GM18526 (cell line): ENCODE results near the gene CIDEC.

Experiments used
- POLR2A ChIP-seq: IDR thresholded peaks from 3 replicates; pipeline ENCODE4 v1.6.1; 2011; ENCODE audit not compliant: insufficient read length; ENCODE audit errors: extremely low read depth

The CIDEC gene

GRCh38 chr3:9859530-9860025, 20.5 kb downstream of the CIDEC start:
- TF ChIP-seq POLR2A = no peak

DNA sequence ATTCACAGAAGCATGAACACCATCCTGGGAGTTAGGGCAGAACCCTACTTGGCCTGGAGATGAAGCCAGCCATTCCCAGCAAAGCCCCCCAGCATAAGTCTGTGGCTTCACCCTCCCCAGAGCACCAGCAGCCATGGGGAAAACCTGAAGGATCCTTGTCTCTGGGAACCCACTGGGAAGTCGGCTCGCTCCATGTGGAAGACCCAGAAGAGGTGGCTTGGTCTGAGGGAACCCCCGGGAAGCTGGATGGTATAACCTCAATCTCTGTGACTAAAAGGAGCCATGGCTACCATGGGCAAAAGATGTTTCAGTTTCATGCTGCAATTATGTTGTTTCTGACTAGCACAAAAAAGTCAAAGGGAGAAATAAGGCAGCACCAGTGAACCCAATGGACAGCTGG, 24.5 kb downstream of the CIDEC start:
- no peak for TF ChIP-seq POLR2A

DNA sequence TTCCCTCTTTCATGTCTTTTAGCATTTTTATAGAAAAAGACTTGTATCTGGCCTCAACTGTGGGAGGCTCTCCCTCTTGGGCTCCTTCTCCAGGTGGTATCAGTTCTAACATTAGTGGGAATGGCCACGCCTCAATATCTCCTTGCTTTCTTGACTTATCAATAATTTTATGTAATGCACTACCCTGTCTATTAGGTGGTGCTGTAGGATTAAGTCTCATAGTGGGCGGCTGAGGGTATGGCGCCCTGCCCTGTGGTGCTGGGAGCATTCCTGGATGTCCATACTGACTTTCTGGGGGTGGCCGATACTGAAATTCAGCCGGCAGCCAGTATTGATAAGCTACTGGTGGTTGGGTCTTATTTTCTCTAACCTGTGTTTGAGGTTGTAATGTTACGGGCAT, 27.5 kb downstream of the CIDEC start:
- TF ChIP-seq POLR2A = no peak

GRCh38 chr3:9846931-9847488, 33.0 kb downstream of the CIDEC start:
- no peak for TF ChIP-seq POLR2A

- no peak for TF ChIP-seq POLR2A
Measured at GRCh38 chr3:9846231-9846630, 33.8 kb downstream of the CIDEC start.

- peak; percentile 84 for TF ChIP-seq POLR2A
Measured at GRCh38 chr3:9843715-9844438, 36.2 kb downstream of the CIDEC start, which contains the start of gene RPUSD3. RPUSD3 (minus strand) TSS chr3:9844008; CDS start chr3:9843990, 18 bp downstream.

DNA sequence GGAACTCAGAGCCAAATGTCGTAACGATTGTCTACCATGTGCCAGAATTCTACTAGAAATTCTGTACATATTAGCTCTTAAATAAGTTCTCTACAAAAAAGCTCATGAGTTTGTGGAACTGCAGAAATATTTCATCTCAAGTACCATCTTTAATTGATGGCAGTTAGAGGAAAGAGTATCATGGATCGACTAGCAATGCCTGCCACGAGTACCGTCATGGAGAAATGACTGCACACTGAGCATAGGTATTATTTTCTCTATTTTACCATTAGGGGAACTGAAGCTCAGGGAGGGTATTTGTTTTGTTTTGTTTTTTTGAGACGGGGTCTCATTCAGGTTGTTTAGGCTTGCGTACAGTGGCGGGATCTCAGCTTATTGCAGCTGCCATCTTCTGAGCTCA, 39.0 kb downstream of the CIDEC start:
- no peak for TF ChIP-seq POLR2A

DNA sequence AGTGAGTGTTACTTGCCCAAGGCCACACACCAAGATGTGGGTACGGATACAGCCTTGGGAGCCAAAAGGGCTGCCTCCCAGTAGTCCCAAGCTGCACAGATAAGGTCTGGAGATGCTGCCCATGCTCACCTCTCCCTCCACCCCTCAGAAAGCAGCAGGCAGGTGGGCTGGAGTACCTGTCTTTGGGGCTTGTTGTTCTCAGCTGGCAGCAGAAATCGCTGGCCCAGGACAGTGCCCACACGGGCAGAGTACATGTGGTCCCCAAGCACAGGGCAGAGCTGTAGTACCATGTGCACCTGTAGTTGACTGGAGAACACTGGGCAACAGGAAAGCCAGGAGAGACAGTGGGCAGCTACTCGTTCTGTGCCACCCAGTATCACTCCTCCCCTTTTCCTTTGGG, 41.2 kb downstream of the CIDEC start:
- no peak for TF ChIP-seq POLR2A

- no peak for TF ChIP-seq POLR2A
Measured at GRCh38 chr3:9837701-9838582, 42.1 kb downstream of the CIDEC start.

DNA sequence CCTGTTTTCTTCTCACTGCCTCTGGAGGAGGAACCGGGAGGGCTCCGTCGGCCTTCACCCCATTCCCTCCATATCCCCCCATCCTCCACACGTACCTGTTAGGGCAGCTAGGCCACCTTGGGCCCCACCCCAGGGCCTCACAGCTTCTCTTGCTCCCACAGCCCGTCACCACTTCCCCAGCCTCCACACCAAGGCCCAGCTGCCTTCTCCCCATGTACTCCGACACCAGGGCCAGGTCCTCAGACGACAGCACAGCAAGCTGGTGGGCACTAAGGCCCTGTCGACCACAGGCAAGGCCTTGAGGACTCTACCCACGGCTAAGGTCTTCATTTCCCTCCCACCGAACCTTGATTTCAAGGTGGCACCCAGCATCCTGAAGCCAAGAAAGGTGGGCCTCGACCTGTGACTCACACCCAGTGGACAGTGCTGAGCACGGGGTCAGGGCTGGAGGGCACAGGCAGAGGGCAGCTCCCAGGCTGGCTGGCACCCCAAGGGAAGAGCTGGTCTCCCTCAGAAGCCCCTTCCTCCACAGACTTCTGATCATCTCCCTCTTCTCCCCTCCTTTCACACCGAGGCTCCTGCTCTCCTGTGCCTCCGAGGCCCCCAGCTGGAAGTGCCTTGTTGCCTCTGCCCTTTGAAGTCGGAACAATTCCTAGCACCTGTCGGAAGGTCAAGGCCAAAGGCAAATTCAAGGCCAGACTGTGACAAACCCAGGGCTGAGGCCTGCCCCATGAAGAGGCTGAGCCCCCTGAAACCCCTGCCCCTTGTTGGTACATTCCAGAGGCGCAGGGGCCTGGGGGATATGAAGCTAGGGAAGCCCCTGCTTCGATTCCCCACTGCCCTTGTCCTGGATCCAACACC, 45.3 kb downstream of the CIDEC start:
- TF ChIP-seq POLR2A = no peak

GRCh38 chr3:9833078-9833477, 47.0 kb downstream of the CIDEC start:
- no peak for TF ChIP-seq POLR2A

DNA sequence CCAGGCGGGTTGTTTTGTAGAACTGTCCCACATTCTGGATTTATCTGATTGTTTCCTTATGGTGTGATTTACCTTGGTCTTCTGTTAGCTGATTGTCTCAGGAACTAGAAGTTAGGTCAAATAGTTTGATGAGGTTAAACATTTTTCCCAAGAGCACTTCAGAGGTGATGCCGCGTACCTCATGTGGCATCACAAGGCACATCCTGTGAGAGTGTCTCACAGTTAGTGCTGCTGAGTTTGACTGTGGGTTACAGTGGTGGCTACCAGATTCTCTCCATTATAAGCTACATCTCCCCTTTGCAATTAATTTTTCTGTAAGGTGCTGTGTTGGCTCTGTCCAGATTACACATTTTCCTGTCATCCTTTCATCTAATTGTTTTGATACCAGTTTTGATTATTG, 48.8 kb downstream of the CIDEC start:
- TF ChIP-seq POLR2A = no peak

DNA sequence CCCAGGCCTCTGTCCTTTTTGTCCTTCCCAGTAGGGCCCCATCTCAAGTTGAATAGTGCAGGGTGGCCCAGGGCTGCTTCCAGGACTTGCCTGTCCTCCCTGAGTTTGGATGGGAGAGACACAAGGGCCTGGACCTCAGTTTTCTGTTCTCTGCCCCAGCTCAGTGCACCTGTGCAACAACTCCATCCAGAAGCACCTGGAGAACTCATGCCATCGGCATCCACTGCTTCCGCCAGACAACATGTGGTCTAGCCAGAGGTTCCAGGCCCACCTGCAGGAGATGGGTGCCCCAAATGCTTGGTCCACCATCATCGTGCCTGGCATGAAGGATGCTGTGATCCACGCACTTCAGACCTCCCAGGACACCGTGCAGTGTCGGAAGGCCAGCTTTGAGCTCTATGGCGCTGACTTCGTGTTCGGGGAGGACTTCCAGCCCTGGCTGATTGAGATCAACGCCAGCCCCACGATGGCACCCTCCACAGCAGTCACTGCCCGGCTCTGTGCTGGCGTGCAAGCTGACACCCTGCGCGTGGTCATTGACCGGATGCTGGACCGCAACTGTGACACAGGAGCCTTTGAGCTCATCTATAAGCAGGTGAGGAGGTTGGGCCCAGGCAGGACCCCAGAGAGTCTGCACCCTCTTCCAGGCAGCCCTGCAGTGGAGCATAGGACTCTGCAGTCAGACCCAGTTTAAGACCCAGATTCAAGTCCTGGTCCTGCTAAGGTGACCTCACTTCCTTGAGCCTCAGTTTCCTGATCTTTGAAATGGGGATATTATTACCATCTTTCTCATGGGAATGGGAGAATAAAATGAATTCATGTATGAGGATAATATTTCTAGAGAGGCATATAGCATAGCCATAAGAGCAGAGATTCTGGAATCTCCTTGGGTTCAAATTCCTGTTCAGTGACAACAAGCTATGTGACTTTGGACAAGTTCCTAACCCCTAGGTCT, 51.0 kb downstream of the CIDEC start:
- TF ChIP-seq POLR2A = no peak

DNA sequence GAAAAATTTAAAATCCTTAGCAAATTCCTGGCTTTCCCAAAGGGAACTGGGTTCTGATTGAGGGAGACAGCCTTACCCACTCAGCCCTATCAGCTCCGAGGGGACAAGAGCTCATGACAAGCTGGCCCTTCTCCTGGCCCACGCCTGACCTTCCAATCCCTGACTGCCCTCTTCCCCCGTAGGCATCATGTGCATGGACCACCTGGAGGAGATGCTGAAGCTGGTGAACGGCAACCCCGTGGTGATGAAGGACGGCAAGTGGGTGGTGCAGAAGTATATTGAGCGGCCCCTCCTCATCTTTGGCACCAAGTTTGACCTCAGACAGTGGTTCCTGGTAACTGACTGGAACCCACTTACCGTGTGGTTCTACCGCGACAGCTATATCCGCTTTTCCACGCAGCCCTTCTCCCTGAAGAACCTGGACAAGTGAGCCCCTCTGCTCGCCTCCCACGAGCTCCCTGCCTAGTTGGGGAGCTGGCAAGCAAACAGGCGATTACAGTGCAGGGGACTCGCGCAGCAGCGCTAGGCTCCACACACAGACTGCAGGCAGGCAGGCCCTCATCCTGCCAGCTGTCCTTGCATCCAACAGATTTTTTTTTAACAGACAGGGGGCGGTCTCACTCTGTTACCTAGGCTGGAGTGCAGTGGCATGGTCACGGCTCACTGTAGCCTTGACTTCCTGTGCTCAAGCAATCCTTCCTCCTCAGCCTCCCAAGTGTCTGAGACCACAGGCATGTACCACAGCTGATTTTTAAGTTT, 53.1 kb downstream of the CIDEC start:
- no peak for TF ChIP-seq POLR2A
